WTC11 (cell line): ENCODE results near the gene DGKG. TPM values are rescaled to one million over a fixed set of nuclear protein-coding genes. Genes with fewer than 3 reads are reported as not detected.
A peak's percentile ranks its signal among the peaks of the same experiment; 100 is the strongest.

Experiments
- ATAC-seq: fragments of 200-7000 bp; cut with Tn5 transposase; 2 replicates; pipeline ENCODE4 v1.10.0; 2021; ENCODE audit warnings: mild to moderate bottlenecking, moderate library complexity
- CTCF ChIA-PET: fragments of 300-600 bp; sonication (Branson Sonifier 250); formaldehyde crosslinking; loops from one replicate; lab custom pipeline; 2021; ENCODE audit warnings: antibody characterized with exemption; lab: Charles Lee
- POLR2A ChIA-PET: fragments of 350-600 bp; sonication (Branson Sonifier 250); formaldehyde crosslinking; loops from one replicate; lab custom pipeline; 2021; ENCODE audit warnings: antibody characterized with exemption; lab: Charles Lee
- DNase-seq: peaks from one replicate; pipeline ENCODE4 v3.0.0; 2021; ENCODE audit warnings: low spot score
- H3K27ac Mint-ChIP-seq: 2 replicates; pipeline ENCODE4 v1.8.0; 2021; ENCODE audit warnings: mixed read lengths
- H3K27me3 Mint-ChIP-seq: 2 replicates; pipeline ENCODE4 v1.8.0; 2021; ENCODE audit warnings: low read depth, mild to moderate bottlenecking, moderate library complexity, mixed read lengths
- H3K36me3 Mint-ChIP-seq: 2 replicates; pipeline ENCODE4 v1.8.0; 2021; ENCODE audit warnings: mixed read lengths
- H3K4me1 Mint-ChIP-seq: 2 replicates; pipeline ENCODE4 v1.8.0; 2022; ENCODE audit warnings: mixed read lengths
- H3K4me3 Mint-ChIP-seq: 2 replicates; pipeline ENCODE4 v1.8.0; 2021; ENCODE audit warnings: mild to moderate bottlenecking, moderate library complexity, mixed read lengths
- H3K9me3 Mint-ChIP-seq: 2 replicates; pipeline ENCODE4 v1.8.0; 2021; ENCODE audit warnings: mixed read lengths
- CDX4 ChIP-seq: fragments of 250-450 bp; sonication (Bioruptor Pico); IDR thresholded peaks from 2 replicates; pipeline ENCODE4 v1.9.0; 2021; ENCODE audit warnings: moderate library complexity, mild to moderate bottlenecking, inconsistent platforms, borderline replicate concordance
- CTCF ChIP-seq: fragments of 200-600 bp; IDR thresholded peaks from 2 replicates; pipeline ENCODE4 v1.8.0; 2022; ENCODE audit warnings: antibody characterized with exemption
- HMGA2 ChIP-seq: fragments of 250-450 bp; sonication (Bioruptor Pico); IDR thresholded peaks from 2 replicates; pipeline ENCODE4 v1.4.0; 2021; ENCODE audit warnings: mild to moderate bottlenecking, moderate library complexity
- MXD4 ChIP-seq: fragments of 250-450 bp; sonication (Bioruptor Pico); IDR thresholded peaks from 2 replicates; pipeline ENCODE4 v1.8.0; 2021; ENCODE audit warnings: mild to moderate bottlenecking, moderate library complexity, borderline replicate concordance
- RELA ChIP-seq: sonication (generic); formaldehyde crosslinking; IDR thresholded peaks from 2 replicates; pipeline ENCODE4 v1.8.1; 2022; ENCODE audit warnings: missing genetic modification reagents, mild to moderate bottlenecking, borderline replicate concordance
- ZNF138 ChIP-seq: sonication (generic); formaldehyde crosslinking; conservative IDR thresholded peaks from 2 replicates; pipeline ENCODE4 v1.8.1; 2022; ENCODE audit warnings: mild to moderate bottlenecking, moderate library complexity, missing genetic modification reagents
- ZNF423 ChIP-seq: fragments of 250-450 bp; sonication (Bioruptor Pico); IDR thresholded peaks from 2 replicates; pipeline ENCODE4 v2.1.2; 2022; ENCODE audit warnings: mild to moderate bottlenecking, moderate library complexity
- ZNF425 ChIP-seq: fragments of 250-450 bp; sonication (Bioruptor Pico); conservative IDR thresholded peaks from 2 replicates; pipeline ENCODE4 v1.9.0; 2021; ENCODE audit warnings: mild to moderate bottlenecking
- ZSCAN18 ChIP-seq: fragments of 250-450 bp; sonication (Bioruptor Pico); IDR thresholded peaks from 2 replicates; pipeline ENCODE4 v2.1.2; 2022; ENCODE audit warnings: mild to moderate bottlenecking, moderate library complexity
- total RNA-seq: library from RNA; stranded (reverse); gene quantifications from 3 replicates; pipeline ENCODE4 v1.2.3, GENCODE V29; 2021

Gene DGKG
- total RNA-seq, 1 experiment from 2014 or later, result 0.92 TPM

DNA sequence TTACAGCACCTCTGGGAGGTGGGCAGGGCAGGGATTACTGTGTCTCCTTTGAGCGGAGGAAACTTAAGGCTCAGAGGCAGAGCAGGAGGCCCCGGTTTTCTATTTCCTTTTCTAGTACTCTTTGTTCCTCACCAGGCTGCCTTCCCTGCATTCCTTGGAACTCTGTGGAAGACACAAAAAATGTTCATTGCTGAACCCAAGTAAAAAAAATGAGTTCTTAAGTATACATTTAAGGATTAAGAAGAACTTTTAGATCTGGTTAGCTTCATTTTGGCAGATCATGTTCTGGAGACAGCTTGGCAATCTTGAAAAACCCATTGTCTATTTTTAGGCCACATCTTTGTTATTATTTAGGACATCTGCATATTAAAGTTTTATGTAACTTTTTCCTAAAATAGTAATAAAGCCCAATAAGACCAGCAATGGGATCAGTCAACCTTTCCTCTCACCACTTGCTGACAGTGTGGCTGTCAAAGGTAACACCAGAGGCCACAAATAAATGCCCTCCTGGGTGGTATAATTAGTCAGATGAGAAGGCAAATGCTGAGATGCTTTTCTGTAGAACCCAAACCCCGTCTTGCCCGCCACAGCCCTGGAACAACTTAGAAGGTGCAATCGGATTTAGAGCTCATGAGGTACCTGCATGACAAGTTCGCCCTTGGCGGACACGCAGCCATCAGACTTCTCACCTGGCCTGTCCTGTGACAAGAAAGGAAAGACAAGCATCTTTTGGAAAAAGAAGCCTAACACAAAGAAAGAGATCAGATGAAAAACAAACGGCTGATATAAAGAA, 97.2 kb downstream of the DGKG start:
- no peak for ATAC-seq
- Mint-ChIP-seq H3K4me1 (peaks cover 19% of the 10 kb centered on the region), H3K27ac (no peak overlapping the region), H3K36me3 (no peaks in the 10 kb centered on the region), H3K9me3 (no peaks in the 10 kb centered on the region), H3K27me3 (no peaks in the 10 kb centered on the region), H3K4me3 (no peak overlapping the region)
- TF ChIP-seq RELA (CRISPR knock-in tag) (no peak), HMGA2 (no peak), ZNF425 (no peak), MXD4 (CRISPR knock-in tag) (no peak)
- DNase-seq, result no peak
- CTCF ChIA-PET, result interaction anchor here (0.9 to 6.5 kb wide), 4 partner anchors 12 to 288 kb away, joined by 4 to 87 read pairs (median 6); no protein-coding TSS in a partner anchor
- POLR2A ChIA-PET, result no interaction called here

DNA sequence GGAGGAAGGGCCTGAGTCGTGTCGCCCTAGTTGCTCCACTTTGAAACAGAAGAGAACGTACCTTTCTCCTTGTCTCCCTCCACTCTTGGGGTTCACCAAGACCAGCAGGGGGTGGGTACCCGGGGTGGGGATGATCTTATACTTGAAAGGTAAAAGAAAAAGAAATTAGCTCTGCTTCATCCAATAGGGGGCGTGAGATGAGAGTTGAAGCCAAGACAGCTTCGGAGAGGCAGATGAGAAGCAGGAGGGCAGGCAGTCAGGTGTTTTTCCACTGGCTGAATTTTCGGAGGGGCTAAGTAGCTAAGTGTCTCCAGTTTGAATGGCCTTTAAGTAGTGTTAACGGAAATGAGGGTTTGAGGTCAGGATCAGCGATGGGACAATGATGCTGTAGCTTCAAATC, 100.4 kb downstream of the DGKG start:
- Mint-ChIP-seq H3K4me1 (peaks cover 27% of the 10 kb centered on the region), H3K9me3 (no peaks in the 10 kb centered on the region), H3K27ac (no peak overlapping the region), H3K36me3 (no peaks in the 10 kb centered on the region), H3K4me3 (no peak overlapping the region), H3K27me3 (no peaks in the 10 kb centered on the region)
- TF ChIP-seq HMGA2, result no peak
- no peak for TF ChIP-seq ZNF138 (CRISPR knock-in tag)
- TF ChIP-seq CTCF, result 0 out of 2 replicates have a peak, but pooled peaks have one; percentile 42
- DNase-seq, result peak; percentile 40
- ChIA-PET CTCF (interaction anchor here (0.6 to 6.5 kb wide), 52 partner anchors 8 to 560 kb away, joined by 3 to 117 read pairs (median 4); no protein-coding TSS in a partner anchor), POLR2A (interaction anchor here (1.1 kb wide), 1 partner anchor 11 kb away, joined by 3 read pairs; no protein-coding TSS in a partner anchor)
- ATAC-seq, result peak; percentile 5

DNA sequence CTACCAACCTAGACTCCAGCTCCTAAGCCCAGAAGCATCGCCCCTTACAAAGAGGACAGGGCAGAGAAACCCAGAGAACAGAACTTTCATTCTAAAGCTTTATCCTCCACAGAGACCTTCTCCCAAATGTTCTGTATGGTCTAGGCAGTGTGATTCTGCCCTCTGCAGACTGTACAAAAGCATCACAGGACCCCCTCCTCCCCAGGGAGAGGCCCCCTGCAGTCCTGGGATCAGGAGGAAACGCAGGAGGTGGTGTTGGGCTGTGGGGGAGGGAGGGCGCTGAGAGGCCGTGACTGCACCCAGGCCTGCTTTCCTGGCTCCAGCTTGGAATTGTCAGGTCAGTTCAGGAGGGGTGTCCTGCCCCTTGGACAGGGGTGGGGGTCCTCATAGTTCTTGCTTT, 101.3 kb downstream of the DGKG start:
- ChIA-PET POLR2A (no interaction called here), CTCF (interaction anchor here (0.6 to 6.5 kb wide), 21 partner anchors 9 to 415 kb away, joined by 3 to 117 read pairs (median 10); no protein-coding TSS in a partner anchor)
- H3K4me3 Mint-ChIP-seq, result no peak overlapping the region
- no peak for ATAC-seq
- no peak for DNase-seq
- no peak overlapping the region for H3K27ac Mint-ChIP-seq
- peaks cover 27% of the 10 kb centered on the region for H3K4me1 Mint-ChIP-seq
- no peaks in the 10 kb centered on the region for H3K36me3 Mint-ChIP-seq
- no peaks in the 10 kb centered on the region; the same call in 1 of the 2 replicates for H3K27me3 Mint-ChIP-seq
- TF ChIP-seq ZNF425 (no peak), ZNF423 (0 out of 2 replicates have a peak, but pooled peaks have one; percentile 37), CDX4 (CRISPR knock-in tag) (no peak), ZSCAN18 (CRISPR knock-in tag) (no peak)
- no peaks in the 10 kb centered on the region for H3K9me3 Mint-ChIP-seq
